Immature natural killer cell (primary cell): ENCODE data around the gene DAPK3. TPM values are rescaled to one million over a fixed set of nuclear protein-coding genes. Genes with fewer than 3 reads are reported as not detected.
A peak's percentile ranks its signal among the peaks of the same experiment; 100 is the strongest.
"Not testable (repeated sequence)": the region's sequence is repeated elsewhere in the genome, so short reads cannot be mapped to it uniquely, and the experiment has no call there.

ENCODE experiments used
- DNase-seq, 3 donors: peaks; one replicate each; pipeline ENCODE4 v3.0.0; 2022; ENCODE audit warnings: mixed read lengths in 1 of 3
- H3K27ac Mint-ChIP-seq, 6 donors: one replicate each; pipeline ENCODE4 v1.8.0; 2020; ENCODE audit warnings: mixed read lengths in 6 of 6, mild to moderate bottlenecking in 5 of 6, inconsistent platforms in 4 of 6, moderate library complexity in 3 of 6
- H3K27me3 Mint-ChIP-seq, 3 donors: one replicate each; pipeline ENCODE4 v1.8.0; 2020 to 2021; ENCODE audit warnings: low read depth in 3 of 3, mild to moderate bottlenecking in 3 of 3, mixed read lengths in 3 of 3, moderate library complexity in 3 of 3, inconsistent platforms in 1 of 3
- H3K36me3 Mint-ChIP-seq, 3 donors: one replicate each; pipeline ENCODE4 v1.8.0; 2020; ENCODE audit warnings: mixed read lengths in 3 of 3, inconsistent platforms in 2 of 3, mild to moderate bottlenecking in 2 of 3
- H3K4me1 Mint-ChIP-seq, 2 donors: one replicate each; pipeline ENCODE4 v1.8.0; 2020; ENCODE audit warnings: inconsistent platforms in 2 of 2, mild to moderate bottlenecking in 2 of 2, mixed read lengths in 2 of 2, moderate library complexity in 1 of 2
- H3K4me3 Mint-ChIP-seq, 5 donors: one replicate each; pipeline ENCODE4 v1.8.0; 2020; ENCODE audit warnings: mild to moderate bottlenecking in 5 of 5, mixed read lengths in 5 of 5, inconsistent platforms in 3 of 5, moderate library complexity in 3 of 5
- H3K9me3 Mint-ChIP-seq, 6 donors: one replicate each; pipeline ENCODE4 v1.8.0; 2020; ENCODE audit warnings: mild to moderate bottlenecking in 6 of 6, mixed read lengths in 6 of 6, inconsistent platforms in 4 of 6, moderate library complexity in 3 of 6
- polyA plus RNA-seq, 3 donors: library from polyadenylated mRNA; unstranded; fragments of 300-500 nt; fragmentation: Illumina TruSeq; gene quantifications; one replicate each; pipeline ENCODE4 v1.2.3, GENCODE V29; 2021

DAPK3 gene
- polyA plus RNA-seq, 3 donors from 2014 or later = 28.3 to 45.3 (median 29.6) TPM

GRCh38 chr19:4012092-4012974, 41.4 kb upstream of the DAPK3 start:
- Mint-ChIP-seq H3K4me1 (peaks cover 16 to 30% of the 10 kb centered on the region in 2 donors), H3K27me3 (peaks cover 7 to 22% (median 8%) of the 10 kb centered on the region in 3 donors), H3K4me3 (no peak overlapping the region), H3K36me3 (no peaks in the 10 kb centered on the region), H3K9me3 (no peaks in the 10 kb centered on the region), H3K27ac (no peak overlapping the region)
- no peak for DNase-seq

- not testable (repeated sequence) for H3K36me3 Mint-ChIP-seq, DNase-seq, H3K4me3 Mint-ChIP-seq, H3K9me3 Mint-ChIP-seq
- Mint-ChIP-seq H3K27me3 (peaks cover 7 to 21% (median 8%) of the 10 kb centered on the region in 3 donors), H3K27ac (peak overlapping the region in 2 of 6 donors; percentile 42 to 45), H3K4me1 (peaks cover 16 to 30% of the 10 kb centered on the region in 2 donors)
Measured at GRCh38 chr19:4011430-4011829, 40.5 kb upstream of the DAPK3 start.

GRCh38 chr19:4010808-4011110, 39.9 kb upstream of the DAPK3 start:
- Mint-ChIP-seq H3K27ac (no peak overlapping the region), H3K4me3 (no peak overlapping the region), H3K4me1 (peaks cover 16 to 31% of the 10 kb centered on the region in 2 donors), H3K36me3 (no peaks in the 10 kb centered on the region), H3K27me3 (peaks cover 8 to 17% (median 8%) of the 10 kb centered on the region in 3 donors), H3K9me3 (no peaks in the 10 kb centered on the region)
- DNase-seq = no peak

- DNase-seq = no peak
- no peak overlapping the region for H3K27ac Mint-ChIP-seq
- H3K9me3 Mint-ChIP-seq = no peaks in the 10 kb centered on the region
- no peaks in the 10 kb centered on the region for H3K36me3 Mint-ChIP-seq
- peaks cover 16 to 31% of the 10 kb centered on the region in 2 donors for H3K4me1 Mint-ChIP-seq
- H3K4me3 Mint-ChIP-seq = peak overlapping the region in 3 of 5 donors; percentile 6 to 88 (median 33)
- H3K27me3 Mint-ChIP-seq = peaks cover 8 to 17% (median 8%) of the 10 kb centered on the region in 3 donors
Measured at GRCh38 chr19:4009990-4010807, 39.3 kb upstream of the DAPK3 start.

- H3K9me3 Mint-ChIP-seq = no peaks in the 10 kb centered on the region
- peak overlapping the region; percentile 17 to 83 (median 79) for H3K27ac Mint-ChIP-seq
- peaks cover 16 to 27% of the 10 kb centered on the region in 2 donors for H3K4me1 Mint-ChIP-seq
- peak overlapping the region; percentile 82 to 91 (median 86) for H3K4me3 Mint-ChIP-seq
- no peaks in the 10 kb centered on the region for H3K36me3 Mint-ChIP-seq
- no peak for DNase-seq
- peaks cover 6 to 17% (median 8%) of the 10 kb centered on the region in 3 donors for H3K27me3 Mint-ChIP-seq
Measured at GRCh38 chr19:4007836-4008539, 37.1 kb upstream of the DAPK3 start.

GRCh38 chr19:4007021-4007835, 36.3 kb upstream of the DAPK3 start, which contains the start of gene PIAS4:
TSS of gene PIAS4 (plus strand) at chr19:4007736. CDS start at chr19:4007761, 25 bp downstream.
- H3K4me3 Mint-ChIP-seq = peak within 1 kb of the TSS; percentile 82 to 91 (median 86)
- H3K27ac Mint-ChIP-seq = peak within 1 kb of the TSS; percentile 55 to 83 (median 79)
- no peaks in the 10 kb centered on the region for H3K36me3 Mint-ChIP-seq
- H3K27me3 Mint-ChIP-seq = peaks cover 6 to 17% (median 8%) of the 10 kb centered on the region in 3 donors
- H3K9me3 Mint-ChIP-seq = no peaks in the 10 kb centered on the region
- peaks cover 16 to 25% of the 10 kb centered on the region in 2 donors for H3K4me1 Mint-ChIP-seq
- DNase-seq = peak; percentile 92 to 96 (median 96)

GRCh38 chr19:4005436-4005835, 34.5 kb upstream of the DAPK3 start:
- not testable (repeated sequence) for DNase-seq, H3K36me3 Mint-ChIP-seq, H3K9me3 Mint-ChIP-seq
- Mint-ChIP-seq H3K4me1 (peaks cover 16 to 18% of the 10 kb centered on the region in 2 donors), H3K27me3 (peaks cover 6 to 12% (median 8%) of the 10 kb centered on the region in 3 donors), H3K4me3 (peak overlapping the region; percentile 39 to 82 (median 70)), H3K27ac (peak overlapping the region in 1 of 6 donors; percentile 36)

GRCh38 chr19:4000798-4001197, 29.9 kb upstream of the DAPK3 start:
- not testable (repeated sequence) for H3K4me3 Mint-ChIP-seq, H3K36me3 Mint-ChIP-seq, H3K4me1 Mint-ChIP-seq

GRCh38 chr19:3998667-3999412, 27.9 kb upstream of the DAPK3 start:
- H3K36me3 Mint-ChIP-seq, H3K27ac Mint-ChIP-seq, H3K27me3 Mint-ChIP-seq, H3K4me1 Mint-ChIP-seq, DNase-seq, H3K9me3 Mint-ChIP-seq, H3K4me3 Mint-ChIP-seq: not testable (repeated sequence)

More at GRCh38 chr19:4000798-4001197, 29.9 kb upstream of the DAPK3 start:
- not testable (repeated sequence) for H3K27ac Mint-ChIP-seq, DNase-seq, H3K9me3 Mint-ChIP-seq, H3K27me3 Mint-ChIP-seq

- no peak overlapping the region for H3K4me3 Mint-ChIP-seq
- peaks cover 0 to 2% (median 0%) of the 10 kb centered on the region in 3 donors for H3K27me3 Mint-ChIP-seq
- H3K4me1 Mint-ChIP-seq = peaks cover 0 to 2% of the 10 kb centered on the region in 2 donors
- no peak for DNase-seq
- H3K27ac Mint-ChIP-seq = no peak overlapping the region
- no peaks in the 10 kb centered on the region for H3K36me3 Mint-ChIP-seq
- H3K9me3 Mint-ChIP-seq = no peaks in the 10 kb centered on the region
Measured at GRCh38 chr19:3995607-3996006, 24.7 kb upstream of the DAPK3 start.

- H3K4me3 Mint-ChIP-seq = peak overlapping the region in 3 of 5 donors; percentile 28 to 60 (median 51)
- no peaks in the 10 kb centered on the region for H3K36me3 Mint-ChIP-seq
- DNase-seq = no peak
- peaks cover 11 to 23% (median 13%) of the 10 kb centered on the region in 3 donors for H3K27me3 Mint-ChIP-seq
- H3K4me1 Mint-ChIP-seq = peaks cover 20 to 26% of the 10 kb centered on the region in 2 donors
- H3K9me3 Mint-ChIP-seq = no peaks in the 10 kb centered on the region
- peak overlapping the region in 1 of 6 donors; percentile 20 for H3K27ac Mint-ChIP-seq
Measured at GRCh38 chr19:3990815-3991117, 19.9 kb upstream of the DAPK3 start.

GRCh38 chr19:3987619-3988371, 16.9 kb upstream of the DAPK3 start:
- H3K9me3 Mint-ChIP-seq = no peaks in the 10 kb centered on the region
- peaks cover 20 to 41% (median 33%) of the 10 kb centered on the region in 3 donors for H3K27me3 Mint-ChIP-seq
- peaks cover 0 to 20% (median 9%) of the 10 kb centered on the region in 3 donors for H3K36me3 Mint-ChIP-seq
- peak overlapping the region; percentile 63 to 73 (median 71) for H3K4me3 Mint-ChIP-seq
- H3K4me1 Mint-ChIP-seq = peaks cover 44 to 53% of the 10 kb centered on the region in 2 donors
- H3K27ac Mint-ChIP-seq = peak overlapping the region in 5 of 6 donors; percentile 55 to 78 (median 70)
- peak; percentile 84 to 90 (median 90) for DNase-seq
